H9 (cell line): Measurements from ENCODE around the gene CMYA5. TPM values are rescaled to one million over a fixed set of nuclear protein-coding genes. Genes with fewer than 3 reads are reported as not detected.

Experiments
- DNase-seq: peaks from one replicate; pipeline ENCODE4 v3.0.0-alpha.2; 2017
- H2AFZ ChIP-seq: one replicate; pipeline ENCODE4 v1.6.1; 2013; ENCODE audit warnings: mild to moderate bottlenecking, low read length, control low read depth, moderate library complexity
- H2AK5ac ChIP-seq: 2 replicates; pipeline ENCODE4 v1.6.1; 2013; ENCODE audit warnings: low read length, control low read depth, mixed read lengths; ENCODE audit not compliant: insufficient read length
- H2BK120ac ChIP-seq: one replicate; pipeline ENCODE4 v1.6.1; 2013; ENCODE audit warnings: low read depth, mild to moderate bottlenecking, low read length, control low read depth, inconsistent platforms; ENCODE audit not compliant: poor library complexity, severe bottlenecking
- H2BK12ac ChIP-seq: 2 replicates; pipeline ENCODE4 v1.6.1; 2013; ENCODE audit warnings: low read length, control low read depth, mixed read lengths, low read depth; ENCODE audit not compliant: insufficient read length
- H2BK15ac ChIP-seq: 2 replicates; pipeline ENCODE4 v1.6.1; 2013; ENCODE audit warnings: low read depth, low read length, control low read depth
- H2BK20ac ChIP-seq: one replicate; pipeline ENCODE4 v1.6.1; 2013; ENCODE audit warnings: low read depth, mild to moderate bottlenecking, low read length, control low read depth, inconsistent platforms; ENCODE audit not compliant: poor library complexity, severe bottlenecking
- H2BK5ac ChIP-seq: 2 replicates; pipeline ENCODE4 v1.6.1; 2013; ENCODE audit warnings: low read length, control low read depth, mixed read lengths; ENCODE audit not compliant: insufficient read length
- H3K14ac ChIP-seq: 2 replicates; pipeline ENCODE4 v1.6.1; 2013; ENCODE audit warnings: low read length, control low read depth; ENCODE audit not compliant: insufficient read depth
- H3K18ac ChIP-seq: 2 replicates; pipeline ENCODE4 v1.6.1; 2013; ENCODE audit warnings: low read depth, mild to moderate bottlenecking, mixed read lengths, low read length, control low read depth; ENCODE audit not compliant: insufficient read length
- H3K23ac ChIP-seq: 2 replicates; pipeline ENCODE4 v1.6.1; 2013; ENCODE audit warnings: low read length, control low read depth, mixed read lengths, low read depth; ENCODE audit not compliant: insufficient read length
- H3K23me2 ChIP-seq: 2 replicates; pipeline ENCODE4 v1.6.1; 2013; ENCODE audit warnings: low read depth, mild to moderate bottlenecking, mixed read lengths, low read length, control low read depth; ENCODE audit not compliant: insufficient read length, poor library complexity, severe bottlenecking
- H3K27ac ChIP-seq: 2 replicates; pipeline ENCODE4 v1.5.1; 2013; ENCODE audit warnings: low read length, control low read depth, mixed read lengths, low read depth; ENCODE audit not compliant: insufficient read length
- H3K27me3 ChIP-seq: 2 replicates; pipeline ENCODE4 v1.6.1; 2013; ENCODE audit warnings: low read length, control low read depth, inconsistent platforms; ENCODE audit not compliant: insufficient read depth
- H3K4ac ChIP-seq: 2 replicates; pipeline ENCODE4 v1.6.1; 2013; ENCODE audit warnings: low read depth, mild to moderate bottlenecking, control low read depth, inconsistent platforms, low read length, moderate library complexity
- H3K4me1 ChIP-seq: 2 replicates; pipeline ENCODE4 v1.6.1; 2013; ENCODE audit warnings: low read length, control low read depth, inconsistent platforms; ENCODE audit not compliant: insufficient read depth
- H3K4me2 ChIP-seq: 2 replicates; pipeline ENCODE4 v1.6.1; 2013; ENCODE audit warnings: low read length, control low read depth, mixed read lengths; ENCODE audit not compliant: insufficient read length, insufficient read depth
- H3K56ac ChIP-seq: 2 replicates; pipeline ENCODE4 v1.6.1; 2013; ENCODE audit warnings: low read depth, mild to moderate bottlenecking, mixed read lengths, low read length, control low read depth; ENCODE audit not compliant: insufficient read length
- H3K79me1 ChIP-seq: 2 replicates; pipeline ENCODE4 v1.6.1; 2013; ENCODE audit warnings: low read depth, mild to moderate bottlenecking, moderate library complexity, low read length, control low read depth, inconsistent platforms; ENCODE audit not compliant: insufficient read depth, poor library complexity, severe bottlenecking
- H3K79me2 ChIP-seq: 2 replicates; pipeline ENCODE4 v1.6.1; 2013; ENCODE audit warnings: low read length, control low read depth, inconsistent platforms; ENCODE audit not compliant: insufficient read depth
- H3K9ac ChIP-seq: 2 replicates; pipeline ENCODE4 v1.6.1; 2013; ENCODE audit warnings: low read length, control low read depth, mixed read lengths; ENCODE audit not compliant: insufficient read length; ENCODE audit errors: extremely low read depth
- H3K9me3 ChIP-seq: one replicate; pipeline ENCODE4 v1.6.1; 2013; ENCODE audit warnings: low read depth, low read length, inconsistent platforms; ENCODE audit not compliant: control insufficient read depth
- H3T11ph ChIP-seq: one replicate; pipeline ENCODE4 v1.6.1; 2013; ENCODE audit warnings: mild to moderate bottlenecking, low read length, control low read depth, inconsistent platforms
- H4K20me1 ChIP-seq: one replicate; pipeline ENCODE4 v1.6.1; 2013; ENCODE audit not compliant: control insufficient read depth, insufficient read length, insufficient read depth
- H4K5ac ChIP-seq: 2 replicates; pipeline ENCODE4 v1.6.1; 2013; ENCODE audit warnings: low read depth, mild to moderate bottlenecking, mixed read lengths, low read length, control low read depth; ENCODE audit not compliant: insufficient read length
- H4K8ac ChIP-seq: replicated peaks from 2 replicates; pipeline ENCODE4 v1.6.1; 2013; ENCODE audit warnings: low read length, control low read depth, mixed read lengths, low read depth; ENCODE audit not compliant: insufficient read length
- H4K91ac ChIP-seq: 2 replicates; pipeline ENCODE4 v1.6.1; 2013; ENCODE audit warnings: low read depth, mild to moderate bottlenecking, moderate library complexity, mixed read lengths, low read length, control low read depth; ENCODE audit not compliant: insufficient read length
- H3K27ac Mint-ChIP-seq, 3 experiments: 2 replicates in 2 of 3; 3 replicates in 1 of 3; pipeline ENCODE4 v1.8.0; 2020 to 2021; ENCODE audit warnings: mixed read lengths in 3 of 3, mild to moderate bottlenecking in 1 of 3, moderate library complexity in 1 of 3
- H3K27me3 Mint-ChIP-seq: 2 replicates; pipeline ENCODE4 v1.8.0; 2021; ENCODE audit warnings: low read depth, mild to moderate bottlenecking, moderate library complexity, mixed read lengths
- H3K36me3 Mint-ChIP-seq, 3 experiments: 2 replicates in 2 of 3; 3 replicates in 1 of 3; pipeline ENCODE4 v1.8.0; 2020 to 2021; ENCODE audit warnings: low read depth in 3 of 3, mixed read lengths in 3 of 3; ENCODE audit not compliant: insufficient read depth in 1 of 3
- H3K4me1 Mint-ChIP-seq, 2 experiments: 2 replicates each; pipeline ENCODE4 v1.8.0; 2020; ENCODE audit warnings: mixed read lengths in 2 of 2
- H3K4me3 Mint-ChIP-seq, 2 experiments: 2 replicates in 1 of 2; 3 replicates in 1 of 2; pipeline ENCODE4 v1.8.0; 2020 to 2021; ENCODE audit warnings: mild to moderate bottlenecking in 2 of 2, mixed read lengths in 2 of 2, moderate library complexity in 1 of 2
- H3K9me3 Mint-ChIP-seq, 2 experiments: 2 replicates in 1 of 2; 3 replicates in 1 of 2; pipeline ENCODE4 v1.8.0; 2020; ENCODE audit warnings: mild to moderate bottlenecking in 2 of 2, mixed read lengths in 2 of 2, moderate library complexity in 1 of 2
- WGBS: extraction: QIAGEN DNeasy Blood & Tissue Kit; methylation state at CpG from one replicate; pipeline ENCODE4 v1.1.7; 2013; ENCODE audit warnings: missing lambda C conversion rate, low lambda C conversion rate, mixed read lengths; ENCODE audit not compliant: insufficient read length; ENCODE audit errors: extremely low coverage; 5-methylcytosine and 5-hydroxymethylcytosine counted together
- total RNA-seq: library from RNA; stranded (reverse); gene quantifications from 2 replicates; pipeline ENCODE4 v1.2.1, GENCODE V29; 2021
- TF ChIP-seq, protein P1 (sequence below): fragments of 200-600 bp; sonication (generic); conservative IDR thresholded peaks from 3 replicates; pipeline ENCODE4 v1.8.0; 2021; ENCODE audit warnings: antibody characterized with exemption, mild to moderate bottlenecking

CMYA5 gene
- total RNA-seq, 1 experiment from 2014 or later: 1.8 TPM

DNA sequence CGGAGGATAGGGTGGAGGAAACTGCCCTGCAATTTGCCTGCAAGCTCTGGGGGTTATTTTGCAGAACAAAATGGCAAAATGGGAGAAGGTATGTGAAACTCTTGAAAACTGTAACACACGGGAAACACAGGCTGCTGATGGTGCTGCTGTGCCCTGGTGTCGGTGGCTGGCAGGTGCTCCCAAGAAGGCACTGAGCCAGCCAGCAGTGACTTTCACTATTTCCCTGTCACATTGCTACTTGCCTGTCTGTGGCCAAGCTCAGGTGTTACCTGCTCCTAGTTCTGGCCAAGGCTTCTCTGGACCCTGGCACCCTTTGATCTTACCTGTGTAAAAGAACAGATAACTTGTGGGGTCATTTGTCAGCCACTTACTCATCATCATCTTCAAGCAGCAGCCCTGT lies 102.2 kb downstream of the CMYA5 start:
- Histone ChIP-seq H3K56ac (no peak overlapping the region), H2BK15ac (no peak overlapping the region), H3K23ac (no peak overlapping the region), H4K20me1 (no peaks in the 10 kb centered on the region), H2BK20ac (no peak overlapping the region), H3K4ac (no peak overlapping the region), H2AFZ (no peak overlapping the region), H3K9ac (no peak overlapping the region), H2AK5ac (no peak overlapping the region), H3K4me2 (no peak overlapping the region), H3T11ph (no peak overlapping the region), H2BK120ac (no peak overlapping the region), H3K4me1 (no peaks in the 10 kb centered on the region), H3K18ac (no peak overlapping the region), H2BK5ac (no peak overlapping the region), H3K27me3 (no peaks in the 10 kb centered on the region), H3K79me2 (no peaks in the 10 kb centered on the region), H3K79me1 (no peaks in the 10 kb centered on the region), H3K14ac (no peak overlapping the region), H4K5ac (no peak overlapping the region), H2BK12ac (no peak overlapping the region), H4K91ac (no peak overlapping the region), H3K23me2 (no peaks in the 10 kb centered on the region), H3K27ac (no peak overlapping the region), H3K9me3 (no peaks in the 10 kb centered on the region), H4K8ac (no peak overlapping the region)
- TF ChIP-seq, protein P1, sequence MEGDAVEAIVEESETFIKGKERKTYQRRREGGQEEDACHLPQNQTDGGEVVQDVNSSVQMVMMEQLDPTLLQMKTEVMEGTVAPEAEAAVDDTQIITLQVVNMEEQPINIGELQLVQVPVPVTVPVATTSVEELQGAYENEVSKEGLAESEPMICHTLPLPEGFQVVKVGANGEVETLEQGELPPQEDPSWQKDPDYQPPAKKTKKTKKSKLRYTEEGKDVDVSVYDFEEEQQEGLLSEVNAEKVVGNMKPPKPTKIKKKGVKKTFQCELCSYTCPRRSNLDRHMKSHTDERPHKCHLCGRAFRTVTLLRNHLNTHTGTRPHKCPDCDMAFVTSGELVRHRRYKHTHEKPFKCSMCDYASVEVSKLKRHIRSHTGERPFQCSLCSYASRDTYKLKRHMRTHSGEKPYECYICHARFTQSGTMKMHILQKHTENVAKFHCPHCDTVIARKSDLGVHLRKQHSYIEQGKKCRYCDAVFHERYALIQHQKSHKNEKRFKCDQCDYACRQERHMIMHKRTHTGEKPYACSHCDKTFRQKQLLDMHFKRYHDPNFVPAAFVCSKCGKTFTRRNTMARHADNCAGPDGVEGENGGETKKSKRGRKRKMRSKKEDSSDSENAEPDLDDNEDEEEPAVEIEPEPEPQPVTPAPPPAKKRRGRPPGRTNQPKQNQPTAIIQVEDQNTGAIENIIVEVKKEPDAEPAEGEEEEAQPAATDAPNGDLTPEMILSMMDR: no peak
- no peak overlapping the region for H3K4me3 Mint-ChIP-seq
- no peaks in the 10 kb centered on the region for H3K9me3 Mint-ChIP-seq
- no peak overlapping the region; a peak in 1 of 7 replicates for H3K27ac Mint-ChIP-seq
- no CpG with 5 or more reads among the region's 3 CpGs for WGBS
- H3K36me3 Mint-ChIP-seq: peaks cover 0 to 5% (median 0%) of the 10 kb centered on the region in 3 experiments; a peak in 1 of 7 replicates
- H3K27me3 Mint-ChIP-seq: peaks cover 1% of the 10 kb centered on the region; the same call in 1 of the 2 replicates
- H3K4me1 Mint-ChIP-seq: no peaks in the 10 kb centered on the region
- no peak for DNase-seq
